ENCODE data around the gene MRPL52.

MRPL52 gene

DNA sequence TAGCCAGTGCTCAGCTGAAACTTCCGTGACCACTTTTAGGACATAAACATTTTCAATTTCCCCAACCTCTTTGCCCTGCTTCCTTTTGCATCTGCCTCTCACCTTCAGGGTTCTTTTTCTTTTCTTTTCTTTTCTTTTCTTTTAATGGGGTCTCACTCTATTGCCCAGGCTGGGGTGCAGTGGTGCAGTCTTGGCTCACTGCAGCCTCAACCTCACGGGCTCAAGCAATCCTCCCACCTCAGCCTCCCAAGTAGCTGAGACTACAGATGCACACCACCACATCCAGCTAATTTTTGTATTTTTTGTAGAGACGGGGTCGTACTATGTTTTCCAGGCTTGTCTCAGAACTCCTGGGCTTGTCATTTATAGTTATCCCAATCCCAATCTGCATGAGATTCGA is 37.2 kb downstream of the MRPL52 start:
- no peak overlapping the region for H2AFZ ChIP-seq (ENCODE audit: low read depth, low read length)
- H3K9ac ChIP-seq (ENCODE audit: low read depth, low read length), result no peak overlapping the region
- H3K4me3 ChIP-seq (ENCODE audit: low read depth in 1 of 2, low read length in 2 of 2), result no peak overlapping the region
- no peak for ATAC-seq (ENCODE audit: insufficient read depth, low read depth)
- H3K79me2 ChIP-seq (ENCODE audit: insufficient read depth, low read length), result no peaks in the 10 kb centered on the region
- peaks cover 16% of the 10 kb centered on the region; the same call in 1 of the 2 replicates for H3K4me1 ChIP-seq (ENCODE audit: insufficient read depth, low read length)
- TF ChIP-seq CTCF (IDR thresholded peaks at IDR 0.05; ENCODE audit: borderline replicate concordance, extremely low read depth, low read length, poor library complexity, severe bottlenecking) (no peak), EZH2 (IDR thresholded peaks at IDR 0.05; ENCODE audit: borderline replicate concordance, low read depth, low read length, severe bottlenecking) (no peak)
- H3K36me3 ChIP-seq (ENCODE audit: insufficient read depth, low read length), result no peaks in the 10 kb centered on the region
- no peak overlapping the region for H3K27ac ChIP-seq (ENCODE audit: low read length)
- no peak for DNase-seq
- H3K27me3 ChIP-seq (ENCODE audit: insufficient read depth, low read length, poor library complexity), result peaks cover 4% of the 10 kb centered on the region
- H3K9me3 ChIP-seq (ENCODE audit: insufficient read depth, low read length, severe bottlenecking), result no peaks in the 10 kb centered on the region
- H3K4me2 ChIP-seq (ENCODE audit: insufficient read depth, low read length), result no peak overlapping the region
- no peaks in the 10 kb centered on the region for H4K20me1 ChIP-seq (ENCODE audit: insufficient read depth, low read length)

DNA sequence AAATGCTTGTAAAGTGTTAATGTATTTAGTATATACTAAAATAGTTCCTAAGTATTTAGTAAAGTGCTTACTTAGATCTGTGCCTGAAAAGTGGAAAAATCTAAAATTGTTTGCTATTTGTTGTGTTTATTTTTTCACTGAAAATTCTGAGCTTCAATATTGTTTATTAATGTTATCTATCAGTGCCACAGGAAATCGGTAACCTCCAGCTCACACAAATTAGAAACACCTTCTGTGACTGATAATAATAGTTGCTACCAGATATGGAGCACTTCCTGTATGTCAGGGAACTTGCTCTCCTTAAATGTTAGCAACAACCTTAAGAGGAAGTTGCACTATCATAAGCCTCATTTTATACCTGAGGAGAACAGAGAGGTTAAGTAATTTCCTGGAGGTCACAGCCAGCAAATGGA is 41.1 kb downstream of the MRPL52 start:
- ATAC-seq (ENCODE audit: insufficient read depth, low read depth) (peak; percentile 20; the same call in 1 of the 3 replicates), DNase-seq (no peak)
- Histone ChIP-seq H3K9ac (ENCODE audit: low read depth, low read length) (peak overlapping the region; percentile 64), H3K36me3 (ENCODE audit: insufficient read depth, low read length) (peaks cover 2% of the 10 kb centered on the region; the same call in 1 of the 2 replicates), H2AFZ (ENCODE audit: low read depth, low read length) (peak overlapping the region; percentile 78), H3K79me2 (ENCODE audit: insufficient read depth, low read length) (no peaks in the 10 kb centered on the region), H3K4me3 (ENCODE audit: low read depth in 1 of 2, low read length in 2 of 2) (peak overlapping the region; percentile 51 to 62; a peak in 3 of 4 replicates), H3K27ac (ENCODE audit: low read length) (peak overlapping the region; percentile 81), H3K9me3 (ENCODE audit: insufficient read depth, low read length, severe bottlenecking) (no peaks in the 10 kb centered on the region), H3K4me1 (ENCODE audit: insufficient read depth, low read length) (peaks cover 24% of the 10 kb centered on the region), H3K4me2 (ENCODE audit: insufficient read depth, low read length) (peak overlapping the region; percentile 67), H3K27me3 (ENCODE audit: insufficient read depth, low read length, poor library complexity) (peaks cover 2% of the 10 kb centered on the region), H4K20me1 (ENCODE audit: insufficient read depth, low read length) (peaks cover 17% of the 10 kb centered on the region)
- TF ChIP-seq CTCF (IDR thresholded peaks at IDR 0.05; ENCODE audit: borderline replicate concordance, extremely low read depth, low read length, poor library complexity, severe bottlenecking) (no peak), EZH2 (IDR thresholded peaks at IDR 0.05; ENCODE audit: borderline replicate concordance, low read depth, low read length, severe bottlenecking) (no peak)

DNA sequence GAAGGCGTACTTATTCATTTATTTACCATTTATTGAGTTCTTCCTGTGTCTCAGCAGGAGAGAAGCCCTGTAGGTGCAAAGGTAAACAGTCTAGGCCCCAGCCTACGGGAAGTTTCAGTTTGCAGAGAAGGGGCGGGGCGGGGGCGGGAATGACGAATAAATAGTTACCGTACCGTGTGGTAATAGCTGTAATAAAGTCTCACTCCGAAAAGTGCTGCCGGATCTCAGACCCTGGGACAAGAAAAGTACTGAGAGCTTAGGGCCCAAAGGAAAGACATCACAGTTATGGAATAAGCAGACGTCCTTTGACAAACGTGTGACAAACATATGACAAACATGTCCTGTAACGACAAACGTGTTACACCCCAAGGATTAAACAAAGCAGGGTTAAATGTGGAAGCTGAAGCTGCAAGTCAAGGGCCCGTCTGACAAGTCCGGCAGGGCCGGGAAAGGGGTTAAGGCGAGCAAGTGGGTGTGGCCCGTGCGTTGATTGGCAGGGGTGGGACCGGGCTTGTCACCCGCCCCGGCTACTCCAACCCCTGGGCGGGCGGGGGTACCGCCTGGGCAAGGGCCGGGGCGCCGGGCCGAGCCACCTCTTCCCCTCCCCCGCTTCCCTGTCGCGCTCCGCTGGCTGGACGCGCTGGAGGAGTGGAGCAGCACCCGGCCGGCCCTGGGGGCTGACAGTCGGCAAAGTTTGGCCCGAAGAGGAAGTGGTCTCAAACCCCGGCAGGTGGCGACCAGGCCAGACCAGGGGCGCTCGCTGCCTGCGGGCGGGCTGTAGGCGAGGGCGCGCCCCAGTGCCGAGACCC is 41.7 kb downstream of the MRPL52 start, which contains the start of gene LRP10:
TSS of gene LRP10 (plus strand) at position 517 of the 809 bp plus-strand sequence. CDS start 564 bp downstream, outside the sequence.
- Histone ChIP-seq H3K36me3 (ENCODE audit: insufficient read depth, low read length) (peaks cover 8% of the 10 kb centered on the region; the same call in 1 of the 2 replicates), H2AFZ (ENCODE audit: low read depth, low read length) (peak within 1 kb of the TSS; percentile 78), H3K27me3 (ENCODE audit: insufficient read depth, low read length, poor library complexity) (no peaks in the 10 kb centered on the region), H3K4me3 (ENCODE audit: low read depth in 1 of 2, low read length in 2 of 2) (peak within 1 kb of the TSS; percentile 51 to 62), H3K9ac (ENCODE audit: low read depth, low read length) (peak within 1 kb of the TSS; percentile 64), H4K20me1 (ENCODE audit: insufficient read depth, low read length) (peaks cover 23% of the 10 kb centered on the region), H3K79me2 (ENCODE audit: insufficient read depth, low read length) (no peaks in the 10 kb centered on the region), H3K9me3 (ENCODE audit: insufficient read depth, low read length, severe bottlenecking) (no peaks in the 10 kb centered on the region), H3K4me1 (ENCODE audit: insufficient read depth, low read length) (peaks cover 24% of the 10 kb centered on the region), H3K4me2 (ENCODE audit: insufficient read depth, low read length) (peak within 1 kb of the TSS; percentile 67), H3K27ac (ENCODE audit: low read length) (peak within 1 kb of the TSS; percentile 81)
- peak; percentile 73 for ATAC-seq (ENCODE audit: insufficient read depth, low read depth)
- DNase-seq, result peak; percentile 52
- no peak for TF ChIP-seq EZH2 (IDR thresholded peaks at IDR 0.05; ENCODE audit: borderline replicate concordance, low read depth, low read length, severe bottlenecking)
